HG02571 (cell line): ENCODE measurements around the gene RRM1.
"Not testable (repeated sequence)": the region's sequence is repeated elsewhere in the genome, so short reads cannot be mapped to it uniquely, and the experiment has no call there.

ENCODE experiments used
- ATAC-seq: cut with Tn5 transposase; IDR thresholded peaks from one replicate; pipeline ENCODE4 v1.9.1; 2021; ENCODE audit warnings: mild to moderate bottlenecking, moderate library complexity; ENCODE audit not compliant: unreplicated experiment

The RRM1 gene

GRCh38 chr11:4094348-4095291, at the start of gene RRM1:
Gene RRM1 (plus strand): TSS chr11:4094799. CDS start chr11:4095013, 214 bp downstream.
- ATAC-seq: peak; percentile 92

DNA sequence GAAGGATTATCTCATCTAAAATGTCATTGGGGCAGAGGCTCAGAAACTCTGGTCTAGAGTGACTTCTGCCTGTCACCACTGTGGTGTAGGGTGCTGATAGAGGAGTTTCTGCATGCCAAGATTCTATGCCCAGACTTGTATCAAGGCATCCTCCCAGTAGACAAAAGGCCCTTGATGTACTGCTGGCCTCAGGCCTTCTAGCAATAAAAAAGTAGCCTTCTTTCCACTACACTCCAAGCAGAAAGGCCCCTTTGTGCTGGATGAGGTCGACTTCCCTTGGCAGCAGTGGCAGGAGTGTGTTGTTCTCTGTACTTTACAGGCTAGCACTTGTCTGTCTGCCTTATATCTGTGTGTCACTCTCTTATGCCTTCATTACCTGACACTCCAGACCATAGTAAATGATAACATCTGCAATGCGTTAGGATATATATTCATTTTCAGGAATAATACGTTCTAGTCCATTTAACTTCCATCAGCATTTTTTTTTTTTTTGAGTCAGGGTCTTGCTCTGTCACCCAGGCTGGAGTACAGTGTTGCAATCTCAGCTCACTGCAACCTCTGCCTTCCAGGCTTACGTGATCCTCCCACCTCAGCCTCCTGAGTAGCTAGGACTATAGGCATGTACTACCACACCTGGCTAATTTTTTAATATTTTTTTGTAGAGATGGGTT, 49.5 kb upstream of the RRM1 start:
- no peak for ATAC-seq

DNA sequence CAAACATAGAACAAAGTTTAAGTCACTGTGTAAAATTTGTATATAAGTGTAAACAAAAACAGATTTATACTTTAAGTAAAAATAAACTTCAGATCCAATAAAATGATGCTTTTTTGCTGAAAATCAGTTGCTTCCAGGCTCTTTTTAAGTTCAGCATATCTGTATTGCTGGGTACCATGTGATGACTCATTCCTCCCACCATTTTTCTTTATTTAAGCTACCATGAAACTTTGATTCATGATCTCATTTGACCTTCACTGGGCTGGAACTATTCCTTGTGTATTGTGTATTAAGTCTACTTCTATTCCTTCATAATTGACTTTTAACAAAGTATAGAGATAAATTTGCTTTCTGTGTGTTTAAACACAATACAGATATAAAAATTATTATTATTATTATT, 46.3 kb upstream of the RRM1 start:
- no peak for ATAC-seq

GRCh38 chr11:4049006-4049405, 45.6 kb upstream of the RRM1 start:
- ATAC-seq: no peak

- no peak for ATAC-seq
These were observed 44.5 kb upstream of the RRM1 start for GRCh38 chr11:4050138-4050537.

DNA sequence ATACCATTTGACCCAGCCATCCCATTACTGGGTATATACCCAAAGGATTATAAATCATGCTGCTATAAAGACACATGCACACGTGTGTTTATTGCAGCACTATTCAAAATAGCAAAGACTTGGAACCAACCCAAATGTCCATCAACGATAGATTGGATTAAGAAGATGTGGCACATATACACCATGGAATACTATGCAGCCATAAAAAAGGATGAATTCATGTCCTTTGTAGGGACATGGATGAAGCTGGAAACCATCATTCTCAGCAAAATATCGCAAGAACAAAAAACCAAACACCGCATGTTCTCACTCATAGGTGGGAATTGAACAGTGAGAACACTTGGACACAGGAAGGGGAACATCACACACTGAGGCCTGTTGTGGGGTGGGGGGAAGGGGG, 41.4 kb upstream of the RRM1 start:
- not testable (repeated sequence) for ATAC-seq

DNA sequence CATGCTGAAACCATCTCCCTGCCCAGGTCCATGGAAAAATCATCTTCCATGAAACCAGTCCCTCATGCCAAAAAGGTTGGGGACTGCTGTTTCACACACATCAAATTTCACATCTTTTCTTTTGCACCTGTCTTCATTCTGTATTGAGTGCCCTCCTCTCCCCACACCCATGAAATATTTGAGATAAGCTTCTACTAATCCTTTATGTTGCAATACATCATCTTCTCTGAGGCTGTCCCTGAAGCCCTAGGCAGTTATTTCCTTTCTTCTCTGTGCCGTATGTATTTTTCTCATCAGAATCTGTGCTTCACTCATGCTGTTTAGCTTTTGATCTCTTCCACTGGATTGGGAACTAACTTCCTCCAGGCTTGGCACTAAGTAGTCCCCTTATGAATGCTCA, 40.0 kb upstream of the RRM1 start:
- ATAC-seq: no peak

DNA sequence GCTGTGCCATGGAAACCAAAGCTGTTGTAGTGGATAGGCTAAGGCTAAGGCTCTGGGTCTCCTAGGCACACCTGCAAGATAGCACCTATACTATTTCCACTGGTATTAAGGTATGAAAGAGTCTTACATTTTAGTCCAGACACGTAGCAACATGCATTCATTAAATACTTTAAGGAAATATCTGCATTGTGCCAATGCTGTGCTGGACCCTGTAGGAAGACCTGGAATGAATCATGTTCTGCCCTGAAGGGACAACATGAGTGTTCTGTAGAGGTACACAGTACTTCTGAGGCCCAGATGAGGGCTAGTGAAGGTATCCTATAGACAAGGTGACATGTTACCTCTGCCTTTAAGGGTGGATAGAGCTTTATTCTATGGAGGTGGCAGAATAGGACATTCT, 35.2 kb upstream of the RRM1 start:
- no peak for ATAC-seq

DNA sequence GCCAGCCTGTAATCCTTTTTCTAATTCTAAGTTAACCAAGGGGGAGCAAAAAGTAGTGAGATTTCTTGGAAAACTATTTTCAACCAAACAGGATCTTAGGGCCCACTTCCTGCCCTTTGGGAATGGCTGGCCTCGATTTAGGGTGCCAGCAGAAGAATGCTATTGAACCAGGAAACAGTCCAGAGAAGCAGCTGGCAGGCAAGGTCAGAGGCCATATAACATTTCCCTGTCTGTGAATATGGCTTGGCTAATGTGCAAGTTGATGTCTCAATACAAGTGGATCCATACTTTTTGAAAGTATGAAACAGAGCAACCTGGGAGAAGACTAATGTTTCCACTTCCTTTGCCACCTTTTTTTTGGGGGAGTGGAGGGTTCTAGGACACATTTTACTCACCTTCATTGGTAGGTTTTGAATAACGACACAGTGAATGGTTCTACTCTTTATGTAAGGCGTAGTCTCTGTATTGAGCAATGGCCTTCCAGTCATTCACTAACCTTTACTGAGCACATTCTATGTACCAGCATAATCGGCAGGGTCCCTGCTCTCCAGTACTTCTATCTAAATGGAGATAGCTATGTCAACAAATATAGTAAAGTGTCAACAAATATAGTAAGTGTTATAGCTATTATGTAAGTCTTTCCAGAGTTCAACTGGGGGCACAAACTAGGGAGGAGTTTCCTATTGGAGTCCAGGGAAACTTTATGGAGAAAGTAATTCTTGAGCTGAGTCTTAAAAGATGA, 34.2 kb upstream of the RRM1 start:
- no peak for ATAC-seq

DNA sequence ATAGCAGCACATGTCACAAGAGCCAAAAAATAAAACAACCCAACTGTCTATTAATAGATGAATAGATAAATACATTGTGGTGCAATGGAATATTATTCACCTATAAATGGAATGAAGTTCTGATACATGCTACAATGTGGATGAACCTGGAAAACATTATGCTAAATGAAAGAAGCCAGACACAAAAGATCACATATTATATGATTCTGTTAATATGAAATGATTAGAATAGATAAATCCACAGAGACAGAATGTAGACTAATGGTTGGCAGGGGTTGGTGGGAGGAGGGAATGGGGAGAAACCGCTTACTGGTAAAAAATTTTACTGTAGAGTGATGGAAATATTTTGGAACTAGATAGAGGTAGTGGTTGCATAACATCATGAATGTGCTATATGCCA, 32.9 kb upstream of the RRM1 start:
- no peak for ATAC-seq

GRCh38 chr11:4063348-4063747, 31.3 kb upstream of the RRM1 start:
- no peak for ATAC-seq

DNA sequence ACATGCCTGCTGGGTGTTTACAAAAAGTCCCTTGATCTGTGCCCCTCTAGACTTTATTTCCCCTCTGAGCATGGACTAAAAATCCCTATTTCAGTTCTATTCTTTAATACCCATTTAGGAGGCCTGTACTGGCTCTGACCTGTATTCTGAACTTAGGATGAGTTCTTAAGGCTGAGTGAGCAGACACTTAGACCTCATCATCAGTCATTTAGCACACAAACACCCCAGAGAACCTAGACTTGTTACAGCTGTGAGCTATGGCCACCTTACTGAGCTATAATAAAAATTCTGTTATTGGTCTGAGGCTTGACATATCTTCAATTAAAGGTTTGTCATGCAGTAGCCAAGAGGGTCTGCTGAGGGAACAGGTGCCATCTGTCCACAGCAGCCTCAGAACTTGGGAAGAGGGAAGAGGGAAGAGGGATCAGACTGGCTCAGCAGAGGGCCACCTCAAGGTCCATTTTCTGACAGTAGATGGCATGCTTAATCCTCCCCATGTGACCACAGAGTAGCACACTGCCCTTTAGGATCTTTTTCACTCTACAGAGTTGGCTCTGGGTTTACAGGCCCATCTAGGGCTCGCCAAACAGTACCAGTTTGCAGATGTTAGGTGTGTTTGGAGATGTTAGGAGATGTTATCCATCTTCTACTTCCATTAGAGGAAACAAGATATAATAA, 30.2 kb upstream of the RRM1 start:
- ATAC-seq: no peak

DNA sequence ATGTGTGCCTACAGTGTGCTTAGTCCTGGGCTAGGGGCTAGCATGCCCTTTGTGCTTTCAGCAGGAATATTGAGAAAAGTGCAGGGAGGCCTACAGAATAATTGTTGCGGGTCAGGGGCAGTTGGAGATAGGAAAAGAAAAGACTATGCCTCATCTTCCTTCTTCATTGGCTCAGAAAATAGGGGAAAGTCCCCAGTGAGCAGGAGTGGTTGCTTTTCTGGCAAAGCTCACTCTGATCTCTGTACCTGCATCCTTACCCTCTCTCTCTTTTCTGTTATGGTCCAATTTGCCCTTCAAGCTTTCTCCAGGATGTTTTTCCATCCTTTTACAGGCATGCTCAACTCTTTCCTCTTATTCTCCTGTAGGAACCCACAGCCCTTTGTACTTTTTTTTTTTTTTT, 29.5 kb upstream of the RRM1 start:
- no peak for ATAC-seq

DNA sequence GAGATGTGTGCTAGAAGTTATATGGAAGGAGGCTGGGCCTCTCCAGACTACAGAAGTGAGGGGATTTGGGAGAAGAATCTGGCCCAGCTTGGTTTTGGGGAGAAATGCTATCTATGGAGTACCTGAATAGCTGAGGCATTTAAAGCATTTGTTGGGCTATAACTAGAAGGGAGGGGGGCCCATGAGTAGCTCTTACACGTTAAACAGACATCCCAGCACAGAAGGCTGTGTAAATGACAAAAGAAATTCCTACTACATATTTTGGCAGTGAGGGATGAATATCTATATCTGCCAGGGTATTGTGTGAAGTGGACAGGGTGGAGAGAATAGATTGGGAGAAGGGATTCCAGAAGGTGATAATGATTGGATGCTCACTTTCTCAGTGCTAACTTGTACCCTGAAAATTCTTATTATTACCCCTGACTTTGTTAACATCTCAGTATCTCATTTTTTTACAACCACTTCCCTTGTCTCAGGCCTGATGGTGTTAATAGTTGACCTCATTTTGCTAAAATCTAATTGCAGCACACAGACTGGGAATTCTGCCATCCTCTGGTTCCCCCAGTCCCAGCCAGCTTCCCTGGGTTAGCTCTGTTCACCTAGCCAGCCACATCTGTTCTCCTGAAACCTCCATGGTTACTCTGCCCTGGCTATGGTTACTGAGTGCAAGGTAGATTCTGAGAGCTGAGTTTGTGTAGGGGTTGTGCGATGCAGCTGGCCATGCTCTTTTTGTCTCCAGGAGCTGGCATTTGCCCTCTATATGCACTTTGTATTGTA, 28.8 kb upstream of the RRM1 start:
- ATAC-seq: no peak

GRCh38 chr11:4066910-4067309, 27.7 kb upstream of the RRM1 start:
- no peak for ATAC-seq

DNA sequence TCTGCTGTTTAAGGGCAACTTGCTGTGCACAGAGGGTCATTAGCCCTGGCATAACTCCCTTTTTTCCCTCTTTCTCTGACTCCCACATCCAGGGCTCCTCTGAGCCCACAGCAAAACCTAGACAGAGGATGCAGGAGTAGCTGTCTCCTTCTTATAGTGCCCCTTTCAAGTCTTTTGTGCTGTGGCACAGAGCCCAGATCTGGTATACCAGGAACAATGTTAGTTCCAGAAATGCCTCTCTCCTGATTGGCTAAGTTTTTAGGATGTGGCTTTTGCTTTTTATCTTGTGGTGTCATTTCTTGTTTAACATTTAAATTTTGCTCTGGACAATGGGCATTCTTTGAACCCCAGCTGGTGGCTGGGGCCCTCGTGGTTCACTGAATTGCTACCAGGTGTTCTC, 25.6 kb upstream of the RRM1 start:
- no peak for ATAC-seq

DNA sequence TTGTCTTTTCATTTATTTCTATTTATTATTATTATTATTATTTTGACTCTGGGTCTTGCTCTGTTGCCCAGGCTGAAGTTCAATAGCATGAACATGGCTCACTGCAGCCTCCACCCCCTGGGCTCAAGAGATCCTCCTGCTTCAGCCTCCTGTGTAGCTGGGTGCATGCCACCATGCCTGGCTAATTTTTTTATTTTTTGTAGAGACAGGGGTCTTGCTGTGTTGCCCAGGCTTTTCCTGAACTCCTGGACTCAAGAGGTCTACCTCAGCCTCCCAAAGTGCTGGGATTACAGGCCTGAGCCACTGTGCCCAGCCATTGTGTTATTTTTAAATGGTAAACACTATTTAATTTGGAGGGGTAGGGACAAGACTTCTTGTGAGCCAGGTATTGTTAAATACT, 23.3 kb upstream of the RRM1 start:
- no peak for ATAC-seq

DNA sequence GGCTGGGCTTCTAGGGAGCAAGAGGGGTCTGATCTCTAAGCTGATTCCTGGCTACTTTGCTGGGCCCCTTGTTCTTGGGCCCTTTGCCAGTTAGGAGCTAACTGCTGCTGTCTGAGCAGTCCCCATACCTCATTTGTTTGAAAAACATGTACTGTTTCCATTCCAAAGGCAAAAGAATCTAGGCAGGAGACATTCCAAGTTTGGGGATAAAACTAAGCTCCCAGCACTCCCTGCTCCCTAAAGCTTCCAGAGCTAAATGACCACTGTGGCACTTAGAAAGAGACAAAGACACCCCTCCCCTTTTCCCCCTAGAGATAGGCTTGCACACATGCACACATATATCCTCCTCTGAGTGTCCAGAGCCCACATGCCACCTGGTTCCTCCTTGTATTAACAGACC, 22.7 kb upstream of the RRM1 start:
- no peak for ATAC-seq

DNA sequence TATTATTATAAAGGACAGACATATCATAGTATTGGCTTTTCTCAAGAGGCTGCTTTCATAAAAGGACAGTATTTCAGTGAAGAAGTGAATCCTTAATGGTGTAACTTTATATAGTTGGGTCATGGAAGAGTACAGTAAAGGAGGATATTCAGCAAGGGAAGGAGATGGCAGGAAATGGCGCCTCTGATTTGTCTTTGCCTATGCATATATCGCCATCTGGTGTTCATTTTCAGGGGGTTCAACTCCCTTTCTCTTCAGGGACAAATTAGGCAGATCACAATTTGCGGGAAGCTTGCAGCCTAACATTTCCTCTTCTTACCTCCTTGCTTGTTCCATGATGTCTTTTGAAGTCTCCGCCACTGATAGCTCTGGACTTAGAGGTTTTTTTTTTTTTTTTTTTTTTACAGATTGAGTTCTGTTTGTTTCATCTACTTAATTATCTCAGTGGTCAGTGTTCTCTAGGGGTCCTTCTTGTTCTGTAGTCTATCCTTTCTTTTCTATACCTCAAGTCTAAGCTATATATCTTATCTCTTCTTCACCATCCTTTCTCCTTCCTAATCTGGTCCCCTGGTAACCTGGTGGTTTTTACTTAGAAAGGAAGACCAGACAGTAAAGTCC, 21.8 kb upstream of the RRM1 start:
- ATAC-seq: no peak

GRCh38 chr11:4074266-4074665, 20.3 kb upstream of the RRM1 start:
- ATAC-seq: no peak
